PFSK-1 (cell line): ENCODE results near the gene BRF1.

Experiments used
- POLR2AphosphoS5 ChIP-seq: IDR thresholded peaks from 2 replicates; pipeline ENCODE4 v1.6.1; 2012; ENCODE audit warnings: low read depth, mild to moderate bottlenecking, control low read depth, low read length, moderate library complexity
- TAF1 ChIP-seq: IDR thresholded peaks from 2 replicates; pipeline ENCODE4 v1.6.1; 2012; ENCODE audit warnings: low read length, control low read depth, borderline replicate concordance; ENCODE audit not compliant: insufficient read depth

GRCh38 chr14:105218611-105219010, 82.2 kb downstream of the BRF1 start:
- TF ChIP-seq TAF1, result no peak
- TF ChIP-seq POLR2AphosphoS5, result no peak
